Brain microvascular endothelial cell (primary cell): Measurements from ENCODE around the gene KCNE5.
"Not testable (repeated sequence)": the region's sequence is repeated elsewhere in the genome, so short reads cannot be mapped to it uniquely, and the experiment has no call there.

Experiments
- DNase-seq: peaks from one replicate; pipeline ENCODE4 v3.0.0-alpha.2; 2020
- H3K27ac ChIP-seq: fragments of 250-450 bp; sonication (Bioruptor Pico); 2 replicates; pipeline ENCODE4 v1.5.1; 2020; ENCODE audit warnings: mild to moderate bottlenecking, moderate library complexity
- H3K27me3 ChIP-seq: fragments of 250-450 bp; sonication (Bioruptor Pico); replicated peaks from 2 replicates; pipeline ENCODE4 v1.5.1; 2020; ENCODE audit warnings: mild to moderate bottlenecking
- H3K36me3 ChIP-seq: fragments of 250-450 bp; sonication (Bioruptor Pico); replicated peaks from 2 replicates; pipeline ENCODE4 v1.5.1; 2020; ENCODE audit warnings: mild to moderate bottlenecking
- H3K4me3 ChIP-seq: 2 replicates; pipeline ENCODE4 v1.5.1; 2011; ENCODE audit warnings: low read depth, mild to moderate bottlenecking, control low read depth, low read length, moderate library complexity
- in situ Hi-C: cut with HindIII; loops from 2 replicates; pipeline ENCODE4 v1.10.0; 2017; ENCODE audit warnings: low sequenced_read_pairs, low pct_ligation_motif_present
- TF ChIP-seq, protein P1 (sequence below): IDR thresholded peaks from 2 replicates; pipeline ENCODE4 v1.5.1; 2011; ENCODE audit warnings: low read depth, mild to moderate bottlenecking, moderate library complexity, low read length, control low read depth, inconsistent platforms; ENCODE audit errors: missing control alignments

The KCNE5 gene

GRCh38 chrX:109590176-109590575 lies 34.8 kb downstream of the KCNE5 start:
- Histone ChIP-seq H3K27ac (no peak overlapping the region), H3K4me3 (no peak overlapping the region), H3K36me3 (no peaks in the 10 kb centered on the region), H3K27me3 (peaks cover 4% of the 10 kb centered on the region)
- TF ChIP-seq, protein P1, sequence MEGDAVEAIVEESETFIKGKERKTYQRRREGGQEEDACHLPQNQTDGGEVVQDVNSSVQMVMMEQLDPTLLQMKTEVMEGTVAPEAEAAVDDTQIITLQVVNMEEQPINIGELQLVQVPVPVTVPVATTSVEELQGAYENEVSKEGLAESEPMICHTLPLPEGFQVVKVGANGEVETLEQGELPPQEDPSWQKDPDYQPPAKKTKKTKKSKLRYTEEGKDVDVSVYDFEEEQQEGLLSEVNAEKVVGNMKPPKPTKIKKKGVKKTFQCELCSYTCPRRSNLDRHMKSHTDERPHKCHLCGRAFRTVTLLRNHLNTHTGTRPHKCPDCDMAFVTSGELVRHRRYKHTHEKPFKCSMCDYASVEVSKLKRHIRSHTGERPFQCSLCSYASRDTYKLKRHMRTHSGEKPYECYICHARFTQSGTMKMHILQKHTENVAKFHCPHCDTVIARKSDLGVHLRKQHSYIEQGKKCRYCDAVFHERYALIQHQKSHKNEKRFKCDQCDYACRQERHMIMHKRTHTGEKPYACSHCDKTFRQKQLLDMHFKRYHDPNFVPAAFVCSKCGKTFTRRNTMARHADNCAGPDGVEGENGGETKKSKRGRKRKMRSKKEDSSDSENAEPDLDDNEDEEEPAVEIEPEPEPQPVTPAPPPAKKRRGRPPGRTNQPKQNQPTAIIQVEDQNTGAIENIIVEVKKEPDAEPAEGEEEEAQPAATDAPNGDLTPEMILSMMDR: no peak
- no peak for DNase-seq
- in situ Hi-C loops: no loop called here

DNA sequence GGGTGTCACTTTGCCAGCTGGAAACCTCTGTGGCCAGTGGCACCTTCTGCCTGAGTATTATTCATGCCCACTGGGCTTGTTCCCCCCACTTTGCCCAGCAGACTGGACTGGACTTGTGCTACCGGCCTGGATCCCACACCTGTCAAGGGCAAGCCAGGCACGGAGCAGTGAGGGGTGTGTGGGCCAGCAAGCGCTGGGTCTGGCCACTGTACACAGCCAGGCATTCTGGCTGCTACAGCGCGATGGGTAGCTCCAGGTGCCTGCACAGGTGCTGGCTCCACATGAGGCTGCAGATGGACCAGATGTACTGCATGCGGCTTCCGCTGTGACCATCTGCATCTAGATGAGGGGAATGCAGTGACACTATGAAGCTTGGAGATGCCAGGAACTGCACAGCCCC lies 39.5 kb downstream of the KCNE5 start:
- Histone ChIP-seq H3K36me3 (no peaks in the 10 kb centered on the region), H3K27ac (no peak overlapping the region), H3K27me3 (peaks cover 3% of the 10 kb centered on the region), H3K4me3 (no peak overlapping the region)
- in situ Hi-C loops: no loop called here
- DNase-seq: no peak
- TF ChIP-seq, protein P1: no peak

- Histone ChIP-seq H3K27ac (no peak overlapping the region), H3K4me3 (no peak overlapping the region), H3K27me3 (no peaks in the 10 kb centered on the region), H3K36me3 (no peaks in the 10 kb centered on the region)
- in situ Hi-C loops: no loop called here
- TF ChIP-seq, protein P1: no peak
- no peak for DNase-seq
These were observed 46.1 kb downstream of the KCNE5 start for GRCh38 chrX:109578916-109579315.

DNA sequence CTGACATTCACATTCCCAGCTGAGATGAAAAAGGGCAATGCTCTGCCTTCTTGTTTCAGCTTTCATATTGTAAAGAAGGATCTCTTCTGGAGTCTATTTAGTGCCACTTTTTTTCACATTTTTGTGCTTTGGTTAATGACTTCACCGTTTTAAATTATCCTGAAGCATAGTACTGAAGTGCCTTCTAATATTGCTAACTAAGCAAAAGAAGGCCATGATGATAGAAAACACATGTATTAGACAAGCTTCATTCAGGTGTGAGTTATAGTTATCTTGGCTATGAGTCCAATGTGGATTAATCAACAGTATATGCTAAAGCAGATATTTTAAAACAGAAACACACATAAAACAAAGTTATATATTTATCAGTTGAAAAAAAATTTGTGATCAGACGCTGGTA lies 47.9 kb downstream of the KCNE5 start:
- in situ Hi-C loops: no loop called here
- TF ChIP-seq, protein P1: no peak

GRCh38 chrX:109576083-109576482 lies 48.9 kb downstream of the KCNE5 start:
- H3K27me3 ChIP-seq, H3K36me3 ChIP-seq, H3K4me3 ChIP-seq, DNase-seq, H3K27ac ChIP-seq, in situ Hi-C loops: not testable (repeated sequence)

More for the DNA sequence above, 47.9 kb downstream of the KCNE5 start:
- H3K4me3 ChIP-seq: no peak overlapping the region
- H3K27ac ChIP-seq: no peak overlapping the region
- H3K27me3 ChIP-seq: no peaks in the 10 kb centered on the region
- H3K36me3 ChIP-seq: no peaks in the 10 kb centered on the region
- DNase-seq: no peak
